AG10803 (cell line): ENCODE data around the gene KATNBL1.

Experiments used
- DNase-seq: peaks from one replicate; pipeline ENCODE4 v3.0.0; 2010; ENCODE audit warnings: low read depth
- H3K4me3 ChIP-seq: 2 replicates; pipeline ENCODE4 v1.5.1; 2011; ENCODE audit warnings: mild to moderate bottlenecking, low read length, control low read depth
- CTCF ChIP-seq: conservative IDR thresholded peaks from 2 replicates; pipeline ENCODE4 v1.5.1; 2011; ENCODE audit warnings: mild to moderate bottlenecking, low read length, control low read depth, inconsistent platforms

KATNBL1 gene

GRCh38 chr15:34102175-34102925 lies 107.5 kb downstream of the KATNBL1 start:
- no peak for TF ChIP-seq CTCF
- DNase-seq = no peak
- H3K4me3 ChIP-seq = peak overlapping the region; percentile 98

GRCh38 chr15:34101366-34102174 lies 108.3 kb downstream of the KATNBL1 start, which contains the start of the genes EMC7 and PGBD4:
Gene EMC7 (minus strand): TSS chr15:34101862. CDS start chr15:34101839, 23 bp downstream.
Gene PGBD4 (plus strand): TSS chr15:34102083. CDS start chr15:34102532, 449 bp downstream.
- peak; percentile 100 for DNase-seq
- peak within 1 kb of the TSS; percentile 98 for H3K4me3 ChIP-seq
- TF ChIP-seq CTCF = no peak

GRCh38 chr15:34099914-34100313 lies 110.0 kb downstream of the KATNBL1 start:
- H3K4me3 ChIP-seq = no peak overlapping the region
- no peak for DNase-seq
- no peak for TF ChIP-seq CTCF
